ENCODE data around the gene FKBP15. TPM values are rescaled to one million over a fixed set of nuclear protein-coding genes. Genes with fewer than 3 reads are reported as not detected.

FKBP15 gene
- total and polyA plus RNA-seq, 3 experiments from 2014 or later = 17.7 to 30.7 (median 29.8) TPM

- H3K27me3 Mint-ChIP-seq = no peaks in the 10 kb centered on the region
- H3K36me3 ChIP-seq (ENCODE audit: insufficient read depth, low read length) = peaks cover 69% of the 10 kb centered on the region
- no peaks in the 10 kb centered on the region for H3K9me3 ChIP-seq (ENCODE audit: low read length)
- no peak for DNase-seq
- H3K36me3 Mint-ChIP-seq = peaks cover 21 to 92% (median 42%) of the 10 kb centered on the region in 3 donors
- no peak overlapping the region for H3K27ac ChIP-seq (ENCODE audit: low read depth, low read length)
- H3K4me3 ChIP-seq (ENCODE audit: low read length) = no peak overlapping the region
- H3K4me1 ChIP-seq (ENCODE audit: insufficient read depth, low read length) = no peaks in the 10 kb centered on the region
- no peaks in the 10 kb centered on the region for H3K9me3 Mint-ChIP-seq
- H3K4me1 Mint-ChIP-seq = no peaks in the 10 kb centered on the region
- ChIA-PET CTCF (no interaction called here), POLR2A (no interaction called here)
- peak overlapping the region in 1 of 8 donors; percentile 36 for H3K27ac Mint-ChIP-seq
- no peak overlapping the region for H3K4me3 Mint-ChIP-seq
- H3K27me3 ChIP-seq (ENCODE audit: insufficient read depth, low read length, poor library complexity, severe bottlenecking) = no peaks in the 10 kb centered on the region
Measured at GRCh38 chr9:113186137-113186755, 34.8 kb downstream of the FKBP15 start.

- Mint-ChIP-seq H3K27ac (peak overlapping the region in 2 of 8 donors; percentile 5 to 9), H3K4me3 (no peak overlapping the region), H3K27me3 (no peaks in the 10 kb centered on the region), H3K36me3 (peaks cover 21 to 93% (median 42%) of the 10 kb centered on the region in 3 donors), H3K4me1 (no peaks in the 10 kb centered on the region), H3K9me3 (no peaks in the 10 kb centered on the region)
- CTCF ChIA-PET = no interaction called here
- no peak for DNase-seq
- POLR2A ChIA-PET = no interaction called here
- no peaks in the 10 kb centered on the region for H3K9me3 ChIP-seq (ENCODE audit: low read length)
- no peaks in the 10 kb centered on the region for H3K4me1 ChIP-seq (ENCODE audit: insufficient read depth, low read length)
- no peak overlapping the region for H3K27ac ChIP-seq (ENCODE audit: low read depth, low read length)
- H3K36me3 ChIP-seq (ENCODE audit: insufficient read depth, low read length) = peaks cover 70% of the 10 kb centered on the region
- H3K4me3 ChIP-seq (ENCODE audit: low read length) = no peak overlapping the region
- H3K27me3 ChIP-seq (ENCODE audit: insufficient read depth, low read length, poor library complexity, severe bottlenecking) = no peaks in the 10 kb centered on the region
Measured at GRCh38 chr9:113185271-113185670, 35.8 kb downstream of the FKBP15 start.

- Histone ChIP-seq H3K27me3 (ENCODE audit: insufficient read depth, low read length, poor library complexity, severe bottlenecking) (no peaks in the 10 kb centered on the region), H3K36me3 (ENCODE audit: insufficient read depth, low read length) (peaks cover 74% of the 10 kb centered on the region), H3K9me3 (ENCODE audit: low read length) (no peaks in the 10 kb centered on the region), H3K27ac (ENCODE audit: low read depth, low read length) (no peak overlapping the region), H3K4me1 (ENCODE audit: insufficient read depth, low read length) (no peaks in the 10 kb centered on the region), H3K4me3 (ENCODE audit: low read length) (no peak overlapping the region)
- H3K4me3 Mint-ChIP-seq = no peak overlapping the region
- H3K27me3 Mint-ChIP-seq = no peaks in the 10 kb centered on the region
- H3K36me3 Mint-ChIP-seq = peaks cover 21 to 93% (median 39%) of the 10 kb centered on the region in 3 donors
- no peaks in the 10 kb centered on the region for H3K9me3 Mint-ChIP-seq
- H3K4me1 Mint-ChIP-seq = no peaks in the 10 kb centered on the region
- ChIA-PET CTCF (no interaction called here), POLR2A (no interaction called here)
- no peak for DNase-seq
- peak overlapping the region in 2 of 8 donors; percentile 6 to 41 for H3K27ac Mint-ChIP-seq
Measured at GRCh38 chr9:113184539-113184938, 36.5 kb downstream of the FKBP15 start.

GRCh38 chr9:113183956-113184488 is 37.1 kb downstream of the FKBP15 start:
- H3K9me3 ChIP-seq (ENCODE audit: low read length) = no peaks in the 10 kb centered on the region
- no peak overlapping the region for H3K4me3 ChIP-seq (ENCODE audit: low read length)
- Mint-ChIP-seq H3K9me3 (no peaks in the 10 kb centered on the region), H3K4me3 (no peak overlapping the region), H3K27ac (peak overlapping the region in 2 of 8 donors; percentile 30 to 41), H3K4me1 (no peaks in the 10 kb centered on the region), H3K27me3 (no peaks in the 10 kb centered on the region), H3K36me3 (peaks cover 21 to 94% (median 39%) of the 10 kb centered on the region in 3 donors)
- H3K27ac ChIP-seq (ENCODE audit: low read depth, low read length) = no peak overlapping the region
- POLR2A ChIA-PET = no interaction called here
- no peaks in the 10 kb centered on the region for H3K27me3 ChIP-seq (ENCODE audit: insufficient read depth, low read length, poor library complexity, severe bottlenecking)
- no peaks in the 10 kb centered on the region for H3K4me1 ChIP-seq (ENCODE audit: insufficient read depth, low read length)
- no peak for DNase-seq
- H3K36me3 ChIP-seq (ENCODE audit: insufficient read depth, low read length) = peaks cover 74% of the 10 kb centered on the region
- CTCF ChIA-PET = no interaction called here

- H3K27ac ChIP-seq (ENCODE audit: low read depth, low read length) = no peak overlapping the region
- CTCF ChIA-PET = no interaction called here
Measured at GRCh38 chr9:113181165-113181564, 39.9 kb downstream of the FKBP15 start.

GRCh38 chr9:113179839-113180238 is 41.2 kb downstream of the FKBP15 start:
- no peak for DNase-seq
- Mint-ChIP-seq H3K9me3 (no peaks in the 10 kb centered on the region), H3K4me1 (peaks cover 0 to 4% (median 0%) of the 10 kb centered on the region in 3 donors), H3K27me3 (no peaks in the 10 kb centered on the region), H3K36me3 (peaks cover 35 to 92% (median 38%) of the 10 kb centered on the region in 3 donors), H3K4me3 (no peak overlapping the region), H3K27ac (no peak overlapping the region)
- H3K27me3 ChIP-seq (ENCODE audit: insufficient read depth, low read length, poor library complexity, severe bottlenecking) = no peaks in the 10 kb centered on the region
- no peak overlapping the region for H3K4me3 ChIP-seq (ENCODE audit: low read length)
- no peaks in the 10 kb centered on the region for H3K9me3 ChIP-seq (ENCODE audit: low read length)
- H3K36me3 ChIP-seq (ENCODE audit: insufficient read depth, low read length) = peaks cover 59% of the 10 kb centered on the region
- no peak overlapping the region for H3K27ac ChIP-seq (ENCODE audit: low read depth, low read length)
- CTCF ChIA-PET = interaction anchor here (0.6 kb wide), 1 partner anchor 37 kb away, joined by 4 read pairs; no protein-coding TSS in a partner anchor
- POLR2A ChIA-PET = no interaction called here
- H3K4me1 ChIP-seq (ENCODE audit: insufficient read depth, low read length) = no peaks in the 10 kb centered on the region

More at GRCh38 chr9:113181165-113181564, 39.9 kb downstream of the FKBP15 start:
- Histone ChIP-seq H3K4me1 (ENCODE audit: insufficient read depth, low read length) (no peaks in the 10 kb centered on the region), H3K9me3 (ENCODE audit: low read length) (no peaks in the 10 kb centered on the region), H3K4me3 (ENCODE audit: low read length) (no peak overlapping the region), H3K36me3 (ENCODE audit: insufficient read depth, low read length) (peaks cover 63% of the 10 kb centered on the region), H3K27me3 (ENCODE audit: insufficient read depth, low read length, poor library complexity, severe bottlenecking) (no peaks in the 10 kb centered on the region)
- Mint-ChIP-seq H3K4me1 (peaks cover 0 to 4% (median 0%) of the 10 kb centered on the region in 3 donors), H3K36me3 (peaks cover 38 to 91% (median 42%) of the 10 kb centered on the region in 3 donors), H3K27ac (peak overlapping the region in 1 of 8 donors; percentile 12), H3K27me3 (no peaks in the 10 kb centered on the region), H3K4me3 (no peak overlapping the region), H3K9me3 (no peaks in the 10 kb centered on the region)
- POLR2A ChIA-PET = no interaction called here
- DNase-seq = no peak

- DNase-seq = no peak
- Mint-ChIP-seq H3K9me3 (no peaks in the 10 kb centered on the region), H3K27ac (peak overlapping the region in 4 of 8 donors; percentile 1 to 31 (median 12)), H3K4me1 (peaks cover 0 to 4% (median 0%) of the 10 kb centered on the region in 3 donors), H3K36me3 (peaks cover 37 to 89% (median 40%) of the 10 kb centered on the region in 3 donors), H3K27me3 (no peaks in the 10 kb centered on the region), H3K4me3 (no peak overlapping the region)
- H3K4me1 ChIP-seq (ENCODE audit: insufficient read depth, low read length) = no peaks in the 10 kb centered on the region
- ChIA-PET POLR2A (no interaction called here), CTCF (no interaction called here)
- H3K27me3 ChIP-seq (ENCODE audit: insufficient read depth, low read length, poor library complexity, severe bottlenecking) = no peaks in the 10 kb centered on the region
- no peak overlapping the region for H3K27ac ChIP-seq (ENCODE audit: low read depth, low read length)
- no peak overlapping the region for H3K4me3 ChIP-seq (ENCODE audit: low read length)
- no peaks in the 10 kb centered on the region for H3K9me3 ChIP-seq (ENCODE audit: low read length)
- H3K36me3 ChIP-seq (ENCODE audit: insufficient read depth, low read length) = peaks cover 56% of the 10 kb centered on the region
Measured at GRCh38 chr9:113178087-113178486, 43.0 kb downstream of the FKBP15 start.

- H3K9me3 Mint-ChIP-seq = peaks cover 0 to 3% (median 0%) of the 10 kb centered on the region in 5 donors
- peaks cover 39 to 89% (median 45%) of the 10 kb centered on the region in 3 donors for H3K36me3 Mint-ChIP-seq
- H3K27ac ChIP-seq (ENCODE audit: low read depth, low read length) = no peak overlapping the region
- H3K4me1 Mint-ChIP-seq = peaks cover 0 to 4% (median 0%) of the 10 kb centered on the region in 3 donors
- ChIA-PET CTCF (no interaction called here), POLR2A (no interaction called here)
- H3K27me3 Mint-ChIP-seq = peaks cover 0 to 2% of the 10 kb centered on the region in 2 donors
- H3K36me3 ChIP-seq (ENCODE audit: insufficient read depth, low read length) = peaks cover 58% of the 10 kb centered on the region
- H3K27ac Mint-ChIP-seq = no peak overlapping the region
- DNase-seq = no peak
- H3K27me3 ChIP-seq (ENCODE audit: insufficient read depth, low read length, poor library complexity, severe bottlenecking) = no peaks in the 10 kb centered on the region
- no peaks in the 10 kb centered on the region for H3K9me3 ChIP-seq (ENCODE audit: low read length)
- H3K4me1 ChIP-seq (ENCODE audit: insufficient read depth, low read length) = no peaks in the 10 kb centered on the region
- no peak overlapping the region for H3K4me3 Mint-ChIP-seq
- H3K4me3 ChIP-seq (ENCODE audit: low read length) = no peak overlapping the region
Measured at GRCh38 chr9:113177251-113177650, 43.8 kb downstream of the FKBP15 start.

Data from CD8-positive, alpha-beta memory T cell (primary cell).